IPS-18c (cell line): ENCODE data around the gene PPP1R3C.

Experiments
- H3K4me3 ChIP-seq: 2 replicates; pipeline ENCODE4 v1.7.0; 2013; ENCODE audit warnings: low read depth, mild to moderate bottlenecking, low read length, moderate library complexity; ENCODE audit not compliant: insufficient read depth
- H3K9me3 ChIP-seq: one replicate; pipeline ENCODE4 v1.6.1; 2013; ENCODE audit warnings: mild to moderate bottlenecking, low read length, moderate library complexity; ENCODE audit not compliant: control insufficient read depth, insufficient read depth

Gene PPP1R3C

GRCh38 chr10:91610444-91610843 is 22.4 kb downstream of the PPP1R3C start:
- Histone ChIP-seq H3K9me3 (no peaks in the 10 kb centered on the region), H3K4me3 (no peak overlapping the region)

GRCh38 chr10:91607646-91608403 is 25.0 kb downstream of the PPP1R3C start:
- no peaks in the 10 kb centered on the region for H3K9me3 ChIP-seq
- H3K4me3 ChIP-seq, result no peak overlapping the region

GRCh38 chr10:91605968-91606367 is 26.9 kb downstream of the PPP1R3C start:
- Histone ChIP-seq H3K9me3 (no peaks in the 10 kb centered on the region), H3K4me3 (no peak overlapping the region)

GRCh38 chr10:91604553-91605534 is 28.0 kb downstream of the PPP1R3C start:
- Histone ChIP-seq H3K9me3 (no peaks in the 10 kb centered on the region), H3K4me3 (no peak overlapping the region)

GRCh38 chr10:91603931-91604331 is 28.9 kb downstream of the PPP1R3C start:
- Histone ChIP-seq H3K4me3 (no peak overlapping the region), H3K9me3 (no peaks in the 10 kb centered on the region)

- H3K9me3 ChIP-seq, result no peaks in the 10 kb centered on the region
Observed at GRCh38 chr10:91602868-91603568, 29.9 kb downstream of the PPP1R3C start.

GRCh38 chr10:91602449-91602848 is 30.4 kb downstream of the PPP1R3C start:
- H3K9me3 ChIP-seq, result no peaks in the 10 kb centered on the region
- H3K4me3 ChIP-seq, result no peak overlapping the region

More at GRCh38 chr10:91602868-91603568, 29.9 kb downstream of the PPP1R3C start:
- no peak overlapping the region for H3K4me3 ChIP-seq

GRCh38 chr10:91601212-91601611 is 31.7 kb downstream of the PPP1R3C start:
- no peaks in the 10 kb centered on the region for H3K9me3 ChIP-seq
- H3K4me3 ChIP-seq, result no peak overlapping the region

GRCh38 chr10:91598211-91598977 is 34.5 kb downstream of the PPP1R3C start:
- Histone ChIP-seq H3K9me3 (no peaks in the 10 kb centered on the region), H3K4me3 (no peak overlapping the region)

- H3K4me3 ChIP-seq, result no peak overlapping the region
- H3K9me3 ChIP-seq, result no peaks in the 10 kb centered on the region
Observed at GRCh38 chr10:91597197-91597881, 35.5 kb downstream of the PPP1R3C start.

GRCh38 chr10:91596825-91597196 is 36.1 kb downstream of the PPP1R3C start:
- H3K4me3 ChIP-seq, result no peak overlapping the region
- no peaks in the 10 kb centered on the region for H3K9me3 ChIP-seq

GRCh38 chr10:91593834-91594233 is 39.0 kb downstream of the PPP1R3C start:
- Histone ChIP-seq H3K4me3 (no peak overlapping the region), H3K9me3 (no peaks in the 10 kb centered on the region)

GRCh38 chr10:91593366-91593765 is 39.5 kb downstream of the PPP1R3C start:
- no peak overlapping the region for H3K4me3 ChIP-seq
- H3K9me3 ChIP-seq, result no peaks in the 10 kb centered on the region

GRCh38 chr10:91592266-91592975 is 40.5 kb downstream of the PPP1R3C start:
- Histone ChIP-seq H3K9me3 (no peaks in the 10 kb centered on the region), H3K4me3 (no peak overlapping the region)

GRCh38 chr10:91591797-91592174 is 41.1 kb downstream of the PPP1R3C start:
- H3K9me3 ChIP-seq, result no peaks in the 10 kb centered on the region
- H3K4me3 ChIP-seq, result no peak overlapping the region
